Caco-2 (cell line): ENCODE results near the gene PAK1. TPM values are rescaled to one million over a fixed set of nuclear protein-coding genes. Genes with fewer than 3 reads are reported as not detected.
A peak's percentile ranks its signal among the peaks of the same experiment; 100 is the strongest.

Experiments
- BruUV-seq: library from RNA; stranded (reverse); fragments of 400-500 nt; replicated peaks from 2 replicates; lab custom pipeline; 2021; lab: Mats Ljungman, UMichigan
- CTCF ChIA-PET: fragments of 300-600 bp; sonication (Branson Sonifier 250); formaldehyde crosslinking; loops from one replicate; lab custom pipeline; 2022; ENCODE audit warnings: antibody characterized with exemption; lab: Charles Lee
- POLR2A ChIA-PET: fragments of 300-600 bp; sonication (Branson Sonifier 250); formaldehyde crosslinking; loops from one replicate; lab custom pipeline; 2022; ENCODE audit warnings: antibody characterized with exemption; lab: Charles Lee
- DNase-seq, 2 experiments: peaks; one replicate each; pipeline versions ENCODE4 v3.0.0 to v3.0.0-alpha.2; 2020 to 2022
- H3K27me3 ChIP-seq: replicated peaks from 2 replicates; pipeline ENCODE4 v1.6.0; 2011; ENCODE audit warnings: low read length; ENCODE audit not compliant: control insufficient read depth, insufficient read depth
- H3K36me3 ChIP-seq: 2 replicates; pipeline ENCODE4 v1.5.1; 2011; ENCODE audit warnings: low read length; ENCODE audit not compliant: control insufficient read depth, insufficient read depth
- H3K4me1 ChIP-seq: fragments of 250-450 bp; sonication (Bioruptor Pico); 2 replicates; pipeline ENCODE4 v1.5.1; 2020; ENCODE audit warnings: mild to moderate bottlenecking
- H3K4me3 ChIP-seq: 2 replicates; pipeline ENCODE4 v1.5.1; 2011; ENCODE audit warnings: low read depth, mild to moderate bottlenecking, control low read depth, low read length
- H3K9me3 ChIP-seq: fragments of 250-450 bp; sonication (Bioruptor Pico); 2 replicates; pipeline ENCODE4 v1.5.1; 2020; ENCODE audit warnings: mild to moderate bottlenecking, moderate library complexity
- H3K27ac Mint-ChIP-seq: one replicate; pipeline ENCODE4 v1.8.0; 2022; ENCODE audit warnings: mixed read lengths; ENCODE audit not compliant: unreplicated experiment
- H3K27me3 Mint-ChIP-seq: one replicate; pipeline ENCODE4 v1.8.0; 2022; ENCODE audit warnings: mixed read lengths; ENCODE audit not compliant: insufficient read depth, unreplicated experiment
- H3K36me3 Mint-ChIP-seq: one replicate; pipeline ENCODE4 v1.8.0; 2022; ENCODE audit warnings: mild to moderate bottlenecking, mixed read lengths; ENCODE audit not compliant: insufficient read depth, unreplicated experiment
- H3K4me1 Mint-ChIP-seq: one replicate; pipeline ENCODE4 v1.8.0; 2022; ENCODE audit warnings: low read depth, mixed read lengths; ENCODE audit not compliant: unreplicated experiment
- H3K4me3 Mint-ChIP-seq: one replicate; pipeline ENCODE4 v1.8.0; 2022; ENCODE audit warnings: mild to moderate bottlenecking, moderate library complexity, mixed read lengths; ENCODE audit not compliant: unreplicated experiment
- H3K9me3 Mint-ChIP-seq: one replicate; pipeline ENCODE4 v1.8.0; 2022; ENCODE audit warnings: mixed read lengths; ENCODE audit not compliant: unreplicated experiment
- intact Hi-C: fragments of 100-400 bp; cut with micrococcal nuclease; formaldehyde crosslinking; loops from one replicate; pipeline ENCODE4 v1.10.0; 2022; ENCODE audit not compliant: unreplicated experiment
- total RNA-seq: library from RNA; stranded (reverse); gene quantifications from 2 replicates; pipeline ENCODE4 v1.2.3, GENCODE V29; 2022
- TF ChIP-seq, protein P1 (sequence below), 2 experiments: fragments of 200-600 bp in 1 of 2; IDR thresholded peaks; 1 replicate in 1 of 2; 2 replicates in 1 of 2; pipeline versions ENCODE4 v1.5.1 to v1.8.0; 2011 to 2022; ENCODE audit warnings: antibody characterized with exemption in 1 of 2, control low read depth in 1 of 2, inconsistent platforms in 1 of 2, low read depth in 1 of 2, low read length in 1 of 2, mild to moderate bottlenecking in 1 of 2, moderate library complexity in 1 of 2; ENCODE audit not compliant: insufficient read depth in 1 of 2, severe bottlenecking in 1 of 2, unreplicated experiment in 1 of 2

The PAK1 gene
- total RNA-seq, 1 experiment from 2014 or later: 81.1 TPM

DNA sequence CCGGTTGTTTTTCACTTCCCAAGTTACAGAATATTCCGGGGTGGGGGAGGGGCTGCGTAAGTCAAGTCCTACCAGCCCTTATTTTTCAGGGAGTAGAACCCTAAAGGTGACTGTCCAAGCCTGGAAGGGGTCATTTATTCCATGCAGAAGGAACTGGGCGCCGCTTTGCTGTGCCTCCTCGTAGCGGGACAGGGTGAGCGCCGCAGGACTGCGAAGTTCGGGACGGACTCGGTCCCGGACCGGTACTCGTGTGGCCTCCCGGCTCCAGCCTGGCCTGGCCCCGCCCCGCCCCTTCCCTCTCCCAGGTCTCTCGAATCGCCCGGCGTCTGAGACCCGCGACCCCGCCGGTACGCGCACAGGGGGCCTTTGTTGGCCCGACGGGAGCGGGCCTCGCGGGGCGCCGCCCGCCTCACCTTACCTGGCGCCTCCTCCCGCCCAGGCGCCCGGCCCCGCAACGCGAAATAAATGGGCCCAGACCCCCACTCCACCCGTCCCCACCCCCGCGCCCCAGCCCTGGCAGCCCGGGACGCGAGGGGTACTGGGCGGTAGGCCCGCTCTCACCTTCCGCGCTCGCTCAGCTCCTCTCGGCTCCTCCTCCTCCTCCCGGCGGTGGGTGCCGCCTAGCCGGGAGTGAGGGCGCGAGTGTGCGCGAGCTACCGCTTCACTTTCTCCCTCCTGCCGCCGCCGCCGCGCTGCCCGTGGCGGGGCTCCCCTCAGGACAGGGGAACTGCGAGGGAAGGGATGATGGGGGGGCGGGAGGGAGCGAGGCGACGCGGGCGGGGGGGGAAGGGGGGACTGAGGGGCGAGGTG, 698 bp downstream of the PAK1 start:
- Mint-ChIP-seq H3K27me3 (no peaks in the 10 kb centered on the region), H3K4me3 (peak overlapping the region; percentile 93), H3K4me1 (peaks cover 35% of the 10 kb centered on the region), H3K36me3 (peaks cover 20% of the 10 kb centered on the region), H3K27ac (peak overlapping the region; percentile 96), H3K9me3 (no peaks in the 10 kb centered on the region)
- no peaks in the 10 kb centered on the region for H3K27me3 ChIP-seq
- no TSS peak for BruUV-seq
- ChIA-PET POLR2A (interaction anchor here (0.7 to 2.2 kb wide), 5 partner anchors 14 to 330 kb away, joined by 4 to 11 read pairs (median 6); partner anchors contain the start of gene AQP11), CTCF (interaction anchor here (0.5 to 1.8 kb wide), 5 partner anchors 13 to 140 kb away, joined by 3 to 28 read pairs (median 6); no protein-coding TSS in a partner anchor)
- TF ChIP-seq, protein P1, sequence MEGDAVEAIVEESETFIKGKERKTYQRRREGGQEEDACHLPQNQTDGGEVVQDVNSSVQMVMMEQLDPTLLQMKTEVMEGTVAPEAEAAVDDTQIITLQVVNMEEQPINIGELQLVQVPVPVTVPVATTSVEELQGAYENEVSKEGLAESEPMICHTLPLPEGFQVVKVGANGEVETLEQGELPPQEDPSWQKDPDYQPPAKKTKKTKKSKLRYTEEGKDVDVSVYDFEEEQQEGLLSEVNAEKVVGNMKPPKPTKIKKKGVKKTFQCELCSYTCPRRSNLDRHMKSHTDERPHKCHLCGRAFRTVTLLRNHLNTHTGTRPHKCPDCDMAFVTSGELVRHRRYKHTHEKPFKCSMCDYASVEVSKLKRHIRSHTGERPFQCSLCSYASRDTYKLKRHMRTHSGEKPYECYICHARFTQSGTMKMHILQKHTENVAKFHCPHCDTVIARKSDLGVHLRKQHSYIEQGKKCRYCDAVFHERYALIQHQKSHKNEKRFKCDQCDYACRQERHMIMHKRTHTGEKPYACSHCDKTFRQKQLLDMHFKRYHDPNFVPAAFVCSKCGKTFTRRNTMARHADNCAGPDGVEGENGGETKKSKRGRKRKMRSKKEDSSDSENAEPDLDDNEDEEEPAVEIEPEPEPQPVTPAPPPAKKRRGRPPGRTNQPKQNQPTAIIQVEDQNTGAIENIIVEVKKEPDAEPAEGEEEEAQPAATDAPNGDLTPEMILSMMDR (IDR thresholded peaks at IDR 0.05; ENCODE audit: insufficient read depth in 1 of 2, low read depth in 1 of 2, low read length in 1 of 2, severe bottlenecking in 1 of 2, unreplicated experiment in 1 of 2): no peak
- DNase-seq: peak; percentile 74 to 80
- H3K4me3 ChIP-seq: peak overlapping the region; percentile 93
- H3K9me3 ChIP-seq: no peaks in the 10 kb centered on the region
- H3K4me1 ChIP-seq: peaks cover 42% of the 10 kb centered on the region
- intact Hi-C loops: loop anchor here (1.0 to 5.0 kb wide), 4 partner anchors 14 to 346 kb away; partner anchors contain the start of gene MYO7A
- H3K36me3 ChIP-seq: no peaks in the 10 kb centered on the region

DNA sequence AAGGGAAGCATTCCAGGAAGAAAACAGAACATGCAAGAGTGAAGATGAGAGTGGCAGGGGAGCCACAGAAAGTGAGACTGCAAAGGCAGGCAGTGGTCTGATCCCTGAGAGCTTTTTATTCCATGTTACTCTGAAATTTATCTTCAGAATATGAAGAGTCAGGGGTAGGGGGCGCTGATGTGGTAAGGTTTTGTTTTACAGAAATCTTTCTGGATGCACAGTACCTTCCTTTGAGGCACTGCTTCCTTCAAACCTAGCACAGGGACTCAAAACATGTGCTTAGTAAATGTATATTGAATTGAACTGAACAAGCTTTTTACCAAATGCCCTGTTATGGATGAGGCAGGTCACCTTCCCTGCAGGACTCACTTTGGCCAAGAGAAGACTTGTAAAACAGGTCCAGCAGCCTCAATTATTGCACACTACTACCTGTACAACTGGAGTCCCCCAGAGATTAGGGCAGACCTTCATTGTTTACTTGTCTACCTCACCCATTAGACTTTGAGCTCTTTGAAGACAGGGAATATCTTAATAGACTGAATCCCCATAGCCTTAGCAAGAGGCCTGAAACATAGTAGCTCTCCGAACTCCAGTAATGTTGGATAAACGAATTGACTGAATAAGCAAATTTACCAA, 2.2 kb downstream of the PAK1 start:
- Mint-ChIP-seq H3K4me1 (peaks cover 47% of the 10 kb centered on the region), H3K36me3 (peaks cover 20% of the 10 kb centered on the region), H3K27me3 (no peaks in the 10 kb centered on the region), H3K27ac (peak overlapping the region; percentile 56), H3K9me3 (no peaks in the 10 kb centered on the region), H3K4me3 (peak overlapping the region; percentile 93)
- intact Hi-C loops: loop anchor here (1.0 to 5.0 kb wide), 5 partner anchors 12 to 344 kb away; partner anchors contain the start of gene MYO7A
- Histone ChIP-seq H3K4me1 (peaks cover 49% of the 10 kb centered on the region), H3K4me3 (peak overlapping the region; percentile 93), H3K9me3 (no peaks in the 10 kb centered on the region), H3K27me3 (no peaks in the 10 kb centered on the region), H3K36me3 (no peaks in the 10 kb centered on the region)
- TF ChIP-seq, protein P1 (IDR thresholded peaks at IDR 0.05; ENCODE audit: insufficient read depth in 1 of 2, low read depth in 1 of 2, low read length in 1 of 2, severe bottlenecking in 1 of 2, unreplicated experiment in 1 of 2): peak; percentile 60 to 76
- ChIA-PET POLR2A (interaction anchor here (0.6 to 2.2 kb wide), 5 partner anchors 12 to 250 kb away, joined by 3 to 11 read pairs (median 3); partner anchors contain the start of gene AQP11), CTCF (interaction anchor here (0.6 to 1.8 kb wide), 15 partner anchors 10 to 380 kb away, joined by 3 to 28 read pairs (median 3); partner anchors contain the start of gene AQP11)
- no TSS peak for BruUV-seq
- DNase-seq: peak; percentile 95

DNA sequence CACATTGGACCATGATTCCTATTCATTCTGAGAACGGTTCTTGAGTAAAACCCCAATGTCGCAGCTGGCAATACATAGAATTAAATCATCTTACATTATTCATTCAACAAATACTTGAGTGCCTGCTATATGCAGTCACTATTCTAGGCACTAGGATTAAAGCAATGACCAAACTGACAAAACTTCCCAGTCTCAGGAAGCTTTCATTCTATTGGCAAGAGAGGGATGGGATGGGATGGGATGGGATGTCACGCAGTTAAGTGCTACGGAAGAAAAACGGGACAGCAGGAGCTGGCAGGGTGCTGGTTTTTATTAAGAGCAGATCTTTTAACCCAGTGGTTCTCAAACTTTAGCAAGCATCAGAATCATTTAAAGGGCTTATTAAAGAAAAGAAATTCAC, 2.9 kb downstream of the PAK1 start:
- Mint-ChIP-seq H3K27ac (peak overlapping the region; percentile 56), H3K36me3 (peaks cover 20% of the 10 kb centered on the region), H3K9me3 (no peaks in the 10 kb centered on the region), H3K4me1 (peaks cover 47% of the 10 kb centered on the region), H3K27me3 (no peaks in the 10 kb centered on the region), H3K4me3 (peak overlapping the region; percentile 93)
- ChIA-PET POLR2A (interaction anchor here (0.6 to 2.2 kb wide), 3 partner anchors 12 to 119 kb away, joined by 3 to 11 read pairs (median 9); partner anchors contain the start of gene AQP11), CTCF (interaction anchor here (1.1 to 1.8 kb wide), 8 partner anchors 11 to 119 kb away, joined by 3 to 28 read pairs (median 8); partner anchors contain the start of gene AQP11)
- peaks cover 49% of the 10 kb centered on the region for H3K4me1 ChIP-seq
- no TSS peak for BruUV-seq
- H3K4me3 ChIP-seq: peak overlapping the region; percentile 3; the same call in 1 of the 2 replicates
- intact Hi-C loops: loop anchor here (2.0 to 5.0 kb wide), 3 partner anchors 52 to 344 kb away; partner anchors contain the start of gene MYO7A
- H3K36me3 ChIP-seq: no peaks in the 10 kb centered on the region
- no peaks in the 10 kb centered on the region for H3K9me3 ChIP-seq
- no peaks in the 10 kb centered on the region for H3K27me3 ChIP-seq
- DNase-seq: no peak
- TF ChIP-seq, protein P1 (IDR thresholded peaks at IDR 0.05; ENCODE audit: insufficient read depth in 1 of 2, low read depth in 1 of 2, low read length in 1 of 2, severe bottlenecking in 1 of 2, unreplicated experiment in 1 of 2): no peak
